Hindlimb muscle (tissue), 1 donor: Measurements from ENCODE around the gene CCDC70. TPM values are rescaled to one million over a fixed set of nuclear protein-coding genes. Genes with fewer than 3 reads are reported as not detected.

Experiments used
- DNase-seq: peaks from one replicate; pipeline ENCODE4 v3.0.0-alpha.2; 2013
- polyA plus RNA-seq: library from polyadenylated mRNA; unstranded; fragments of 120-200 nt; gene quantifications from one replicate; pipeline ENCODE4 v1.2.1, GENCODE V29; 2013; ENCODE audit not compliant: insufficient read length

The CCDC70 gene
- polyA plus RNA-seq, 1 donor: not detected

DNA sequence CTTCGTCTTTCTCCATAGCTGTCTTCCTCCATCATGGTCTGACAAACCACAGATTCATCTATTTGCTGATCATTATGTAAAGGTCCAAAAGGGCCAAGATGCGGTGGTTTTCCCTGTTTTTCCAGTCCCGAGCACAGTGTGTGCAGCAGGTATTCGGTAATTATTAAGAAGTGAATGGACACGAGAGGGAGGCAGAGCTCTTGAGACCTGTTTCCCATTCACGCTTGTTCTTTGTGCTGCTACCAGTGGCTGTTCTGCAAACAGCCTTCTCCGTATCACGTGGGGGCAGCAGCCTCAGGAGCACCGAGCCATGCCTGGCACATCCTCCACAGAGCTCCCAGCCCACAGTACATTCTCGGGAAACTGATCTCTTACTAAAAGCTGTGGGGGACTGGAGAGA is 50.3 kb downstream of the CCDC70 start:
- DNase-seq: no peak

DNA sequence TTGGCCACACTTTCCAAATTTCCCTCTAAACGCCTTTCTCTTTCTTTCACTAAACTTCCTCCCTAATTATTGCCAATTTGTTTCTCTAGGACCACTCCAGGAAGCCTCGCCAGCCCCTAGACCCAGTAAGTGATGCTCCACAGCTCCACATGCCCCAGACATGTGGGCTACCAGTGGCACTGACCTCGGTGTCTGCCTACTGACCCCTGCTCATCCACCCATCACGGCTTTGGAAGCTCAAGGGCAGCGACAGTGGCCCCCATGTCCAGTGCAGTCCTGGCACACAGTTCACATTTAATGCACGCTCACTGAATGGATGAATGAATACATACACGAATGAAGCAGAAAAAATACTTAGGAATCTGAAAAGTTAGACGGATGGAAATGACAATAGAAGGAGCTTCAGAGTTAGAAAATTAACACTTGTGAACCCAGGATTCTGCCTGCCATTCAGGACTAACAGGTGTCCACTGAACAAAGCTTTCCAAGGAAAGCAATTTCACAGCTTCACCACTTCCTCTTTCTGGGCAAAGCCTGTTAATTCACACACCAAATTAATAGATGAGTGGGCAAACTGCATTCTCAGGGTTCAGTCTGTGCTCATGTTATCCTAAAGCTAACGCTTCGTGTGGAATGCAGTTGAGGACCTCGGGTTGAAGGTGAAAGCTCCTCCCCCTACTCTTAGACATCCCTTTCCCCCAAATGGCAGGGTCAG is 50.9 kb downstream of the CCDC70 start:
- no peak for DNase-seq

DNA sequence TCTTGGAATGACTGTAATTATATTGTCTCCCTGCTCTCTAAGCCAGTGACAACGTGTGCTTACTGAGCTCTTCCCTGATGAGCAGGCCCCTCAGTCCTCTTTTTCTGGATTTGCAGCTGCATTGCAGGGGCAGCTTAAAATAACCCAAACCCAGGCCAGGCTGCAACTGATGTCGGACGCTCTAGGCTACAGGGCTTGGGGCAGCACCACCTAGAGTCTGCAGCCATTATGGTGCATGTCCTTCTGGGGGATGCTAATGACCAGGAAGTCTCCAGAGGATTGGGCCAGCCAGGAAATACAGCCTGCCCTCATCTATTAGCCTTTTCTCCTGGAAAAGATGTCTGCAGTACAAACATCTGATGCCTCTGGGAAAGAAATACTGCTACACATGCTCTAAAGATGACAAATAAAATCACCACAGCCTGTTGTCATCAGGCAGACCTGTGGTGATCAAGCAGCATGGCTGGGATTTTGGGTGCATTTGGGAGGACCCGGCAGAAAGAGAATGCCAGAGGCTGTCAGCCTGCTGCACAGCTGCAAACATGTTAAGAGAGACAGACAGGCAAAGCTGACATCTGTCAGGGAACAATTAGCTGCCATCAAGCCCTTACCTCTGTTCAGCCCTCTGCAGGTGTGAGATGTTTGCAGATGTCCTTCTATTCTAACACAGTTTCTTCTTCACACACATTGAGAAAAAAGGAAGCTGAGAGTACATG is 51.8 kb downstream of the CCDC70 start:
- DNase-seq: peak; percentile 14

DNA sequence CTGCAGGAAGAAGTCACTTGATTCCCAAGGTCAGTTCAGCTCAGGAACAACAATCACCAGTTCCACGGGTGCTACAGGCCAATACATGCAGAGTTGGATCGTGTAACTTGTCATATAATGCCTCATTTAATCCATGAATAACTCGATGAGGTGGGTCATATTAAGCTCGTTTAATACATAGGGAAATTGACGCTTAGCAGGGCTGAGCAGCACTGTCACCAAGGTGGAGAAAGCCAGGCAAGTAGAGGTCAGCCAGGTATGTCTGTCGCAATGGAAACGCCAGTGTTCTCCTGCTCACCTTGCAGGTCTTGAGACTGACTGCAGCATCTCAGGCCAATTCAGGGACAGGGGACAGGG is 52.3 kb downstream of the CCDC70 start:
- no peak for DNase-seq

Other genes starting within 250 kb of the CCDC70 start
- 14.9 TPM for gene DHRS12, start 57.8 kb upstream of the CCDC70 start, polyA plus RNA-seq
- gene TMEM272, start 16.8 kb upstream of the CCDC70 start, polyA plus RNA-seq: 0.41 TPM
- gene ATP7B, start 149.5 kb downstream of the CCDC70 start, polyA plus RNA-seq: 7.3 TPM
- 17.5 TPM for gene ALG11, start 150.4 kb downstream of the CCDC70 start, polyA plus RNA-seq
- gene UTP14C, start 162.7 kb downstream of the CCDC70 start, polyA plus RNA-seq: 19.9 TPM